ENCODE measurements around the gene LMNB1. TPM values are rescaled to one million over a fixed set of nuclear protein-coding genes. Genes with fewer than 3 reads are reported as not detected.
"Not testable (repeated sequence)": the region's sequence is repeated elsewhere in the genome, so short reads cannot be mapped to it uniquely, and the experiment has no call there.

LMNB1 gene
- total RNA-seq, 1 donor from 2014 or later, result 112 TPM

GRCh38 chr5:126778675-126779403 lies 1.9 kb downstream of the LMNB1 start:
- no peak for DNase-seq (ENCODE audit: low read depth)
- peak overlapping the region; percentile 94 for H3K4me3 ChIP-seq (ENCODE audit: low read depth, low read length)
- TF ChIP-seq CTCF (conservative IDR thresholded peaks at IDR 0.05; ENCODE audit: low read depth, low read length), result no peak

- H3K4me3 ChIP-seq (ENCODE audit: low read depth, low read length), result no peak overlapping the region
- TF ChIP-seq CTCF (conservative IDR thresholded peaks at IDR 0.05; ENCODE audit: low read depth, low read length), result peak; percentile 78
- DNase-seq (ENCODE audit: low read depth), result no peak
Measured at GRCh38 chr5:126780165-126780827, 3.4 kb downstream of the LMNB1 start.

GRCh38 chr5:126788409-126788808 lies 11.5 kb downstream of the LMNB1 start:
- DNase-seq (ENCODE audit: low read depth); H3K4me3 ChIP-seq (ENCODE audit: low read depth, low read length): not testable (repeated sequence)

- TF ChIP-seq CTCF (conservative IDR thresholded peaks at IDR 0.05; ENCODE audit: low read depth, low read length), result no peak
- no peak for DNase-seq (ENCODE audit: low read depth)
- H3K4me3 ChIP-seq (ENCODE audit: low read depth, low read length), result no peak overlapping the region
Measured at GRCh38 chr5:126793097-126793496, 16.2 kb downstream of the LMNB1 start.

GRCh38 chr5:126793648-126794047 lies 16.7 kb downstream of the LMNB1 start:
- H3K4me3 ChIP-seq (ENCODE audit: low read depth, low read length); DNase-seq (ENCODE audit: low read depth): not testable (repeated sequence)

- H3K4me3 ChIP-seq (ENCODE audit: low read depth, low read length), result no peak overlapping the region
- TF ChIP-seq CTCF (conservative IDR thresholded peaks at IDR 0.05; ENCODE audit: low read depth, low read length), result no peak
- no peak for DNase-seq (ENCODE audit: low read depth)
Measured at GRCh38 chr5:126794157-126794828, 17.4 kb downstream of the LMNB1 start.

- no peak for TF ChIP-seq CTCF (conservative IDR thresholded peaks at IDR 0.05; ENCODE audit: low read depth, low read length)
- DNase-seq (ENCODE audit: low read depth), result no peak
- H3K4me3 ChIP-seq (ENCODE audit: low read depth, low read length), result no peak overlapping the region
Measured at GRCh38 chr5:126799780-126800179, 22.8 kb downstream of the LMNB1 start.
